Measurements from ENCODE around the gene KLF12.

- TF ChIP-seq CTCF (IDR thresholded peaks at IDR 0.05) (no peak), POLR2A (IDR thresholded peaks at IDR 0.05) (peak in 1 of 2 donors; percentile 38), POLR2AphosphoS5 (IDR thresholded peaks at IDR 0.05; ENCODE audit: insufficient read depth in 1 of 2, low read depth in 1 of 2) (peak in 1 of 2 donors; percentile 78)
Observed at GRCh38 chr13:74133657-74134201, 475 bp downstream of the KLF12 start.

Measured in vagina (tissue), 2 donors.